HG02884 (cell line): ENCODE measurements around the gene LYRM4.

Source experiments
- ATAC-seq: cut with Tn5 transposase; IDR thresholded peaks from one replicate; pipeline ENCODE4 v1.9.1; 2021; ENCODE audit warnings: mild to moderate bottlenecking, moderate library complexity; ENCODE audit not compliant: unreplicated experiment

Gene LYRM4

DNA sequence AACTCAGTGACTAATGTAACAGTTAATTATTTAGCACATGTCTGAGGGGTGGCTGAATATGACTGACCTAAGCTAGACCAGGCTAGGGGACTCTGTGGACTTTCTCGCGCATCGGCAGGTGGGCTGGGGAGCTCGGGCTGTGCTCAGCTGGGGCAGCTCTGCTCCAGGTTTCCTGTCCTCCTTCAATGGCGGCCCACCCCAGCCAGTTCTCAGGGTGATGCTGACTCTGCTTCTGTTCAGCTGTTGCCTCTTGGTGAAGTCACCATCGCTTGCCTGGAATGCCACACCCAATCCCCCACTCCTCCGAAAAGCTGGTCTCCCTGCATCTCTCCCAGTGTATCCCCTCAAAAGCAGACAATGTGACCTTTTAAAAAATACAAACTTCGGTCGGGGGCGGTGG is 155.6 kb downstream of the LYRM4 start:
- no peak for ATAC-seq

DNA sequence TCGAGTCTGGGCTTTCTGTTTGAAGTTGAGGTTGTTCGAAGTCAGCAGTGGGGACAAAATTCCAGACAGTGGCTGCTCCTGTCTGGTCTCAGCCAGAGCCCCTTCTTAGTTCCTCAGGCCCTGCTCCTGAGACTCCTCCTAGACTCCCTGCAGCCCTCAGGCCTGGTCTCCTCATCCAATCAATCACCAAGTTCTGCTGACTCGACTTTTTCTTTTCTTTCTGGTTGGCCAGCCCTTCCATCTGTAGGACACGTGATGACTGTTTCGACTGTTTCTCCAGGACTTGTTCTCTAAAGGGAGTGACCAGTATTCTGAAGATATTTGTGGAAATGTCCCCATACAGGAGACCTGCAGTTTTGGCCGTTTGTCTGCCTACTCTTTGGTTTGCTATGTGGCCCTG is 156.1 kb downstream of the LYRM4 start:
- ATAC-seq: no peak

DNA sequence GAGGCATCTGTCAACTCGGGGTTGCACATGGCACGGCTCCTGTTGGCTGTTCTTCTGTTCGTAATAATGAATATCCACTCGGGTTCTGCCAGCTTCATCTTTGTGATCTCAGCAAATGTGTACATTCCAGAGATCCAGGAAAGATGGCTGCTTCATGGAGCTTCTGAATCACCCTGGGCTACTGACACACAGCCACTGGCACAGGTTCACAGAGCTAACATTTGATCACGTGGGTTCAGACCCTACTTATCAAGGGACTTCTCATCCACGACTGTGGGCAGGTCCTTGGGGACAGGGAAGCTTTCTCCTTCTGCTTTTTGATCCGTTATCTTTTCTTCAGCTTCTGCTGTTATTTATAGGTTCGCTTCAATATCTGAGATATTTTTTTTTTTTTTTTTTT is 157.5 kb downstream of the LYRM4 start:
- ATAC-seq: no peak

DNA sequence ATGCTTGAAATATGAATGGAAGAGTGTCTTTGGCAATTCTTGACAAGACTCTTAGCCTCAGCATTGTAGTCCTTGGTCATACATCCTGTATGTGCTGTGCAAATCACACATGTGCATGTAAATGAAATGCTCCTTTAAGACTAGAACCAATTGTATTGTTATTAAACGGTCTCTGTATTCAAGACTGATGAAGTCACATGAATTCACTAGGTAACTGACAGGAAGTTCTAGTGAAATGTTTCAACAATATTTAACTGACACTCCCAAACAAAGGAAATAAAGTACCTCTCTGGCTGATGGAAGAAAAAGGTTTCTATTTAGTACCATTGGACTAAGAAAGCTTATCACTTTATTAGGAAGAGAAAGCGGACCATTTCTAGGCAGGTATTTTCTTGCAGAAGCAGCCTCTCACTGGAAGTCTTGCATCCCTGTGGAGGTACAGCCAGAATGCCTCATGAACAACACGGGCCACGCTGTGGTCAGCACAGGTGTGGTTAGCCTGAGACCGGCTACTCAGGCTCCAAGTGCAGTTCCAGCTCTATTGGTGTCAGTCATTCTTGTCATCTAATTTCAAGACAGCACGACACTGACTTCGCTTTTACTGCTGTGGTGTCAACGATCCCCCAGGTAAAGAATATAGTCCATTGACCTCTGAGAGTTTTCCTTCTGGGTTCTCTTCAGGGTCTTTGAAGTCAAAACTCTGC is 158.3 kb downstream of the LYRM4 start:
- ATAC-seq: no peak

DNA sequence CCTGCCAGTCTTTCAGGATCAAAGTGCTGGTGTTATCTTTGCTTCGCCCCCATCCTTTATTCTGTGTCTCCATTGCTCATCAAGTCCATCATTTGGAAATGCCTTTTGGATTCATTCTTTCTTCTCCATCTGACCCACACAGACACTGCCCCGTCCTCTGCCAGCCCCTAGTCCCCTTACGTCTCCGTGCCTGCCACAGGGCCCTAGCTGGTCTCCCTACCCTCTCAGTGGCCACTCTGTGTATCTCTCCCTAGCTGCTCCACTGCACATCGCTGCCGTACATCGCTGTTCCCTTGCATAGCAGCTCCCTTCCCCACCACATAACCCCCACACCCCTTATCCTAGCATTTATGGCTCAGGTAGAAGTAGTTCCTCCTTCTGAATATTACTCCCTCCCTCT is 159.9 kb downstream of the LYRM4 start:
- no peak for ATAC-seq

DNA sequence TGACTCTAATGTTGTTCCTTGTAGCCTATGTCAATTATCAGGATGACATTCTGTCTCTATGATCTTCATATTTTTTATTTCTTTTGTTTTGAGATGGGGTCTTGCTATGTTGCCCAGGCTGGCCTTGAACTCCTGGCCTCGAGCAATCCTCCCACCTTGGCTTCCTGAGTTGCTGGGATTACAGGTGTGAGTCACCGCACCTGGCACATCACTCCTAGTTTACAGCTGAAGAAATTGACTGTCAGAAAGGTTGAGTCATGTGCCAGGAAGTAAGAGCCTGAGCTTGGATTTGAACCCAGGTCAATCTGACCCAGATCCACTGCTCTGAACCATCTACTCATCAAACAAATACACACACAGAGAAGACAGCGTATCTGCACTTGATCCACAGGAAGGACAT is 161.2 kb downstream of the LYRM4 start:
- no peak for ATAC-seq

DNA sequence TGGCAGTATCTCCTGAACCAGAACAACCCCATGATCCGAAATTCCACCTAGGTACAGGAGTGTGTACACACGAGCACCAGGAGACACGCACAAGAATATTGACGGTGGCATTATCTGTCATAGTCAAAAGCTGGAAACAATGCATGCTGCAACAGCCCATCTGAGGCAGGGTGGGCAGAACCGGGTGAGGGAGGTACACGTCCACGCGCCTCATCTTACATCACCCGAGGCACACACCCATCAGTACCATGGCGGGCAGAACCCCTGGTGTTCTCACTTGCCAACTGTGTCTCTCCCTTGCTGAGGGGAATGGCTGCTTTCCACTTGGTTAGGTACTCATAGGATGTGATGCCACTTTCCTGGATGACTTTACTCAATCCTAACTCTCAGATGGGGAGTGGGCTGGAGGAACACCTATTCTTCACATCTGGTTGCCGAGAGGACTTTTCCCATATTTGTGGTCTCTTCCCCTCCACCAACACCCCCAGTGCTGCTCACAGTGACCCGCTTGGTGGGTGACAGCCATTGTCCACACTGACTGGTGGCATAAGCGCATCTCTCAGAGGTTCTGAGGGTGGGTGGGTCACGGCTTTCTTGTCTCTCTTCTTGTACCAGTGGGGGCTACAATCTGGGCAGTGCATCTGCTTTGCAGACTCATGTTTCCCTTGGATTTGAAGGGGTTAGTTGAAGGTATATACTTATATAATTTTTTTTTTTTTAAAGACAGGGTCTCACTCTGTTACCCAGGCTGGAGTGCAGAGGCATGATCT is 162.1 kb downstream of the LYRM4 start:
- ATAC-seq: no peak

DNA sequence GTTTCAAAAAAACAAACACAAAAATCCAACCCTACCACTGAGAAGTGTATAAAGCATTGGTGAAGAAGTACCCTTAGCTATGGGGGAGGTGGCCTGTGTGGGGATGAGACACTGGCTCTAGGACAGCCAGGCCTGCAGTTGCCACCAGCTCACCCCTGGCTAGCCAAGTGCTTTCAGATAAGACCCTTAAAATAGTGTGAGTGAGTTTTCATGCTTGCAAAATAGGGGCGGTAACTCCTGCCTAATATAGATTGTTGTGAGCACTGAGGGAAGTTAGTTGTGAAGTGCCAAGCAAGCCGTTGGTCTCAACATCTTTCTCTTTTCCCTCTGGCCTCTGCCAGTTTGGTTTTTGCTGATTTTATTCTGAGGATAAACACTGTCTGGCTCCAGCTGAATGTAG is 164.3 kb downstream of the LYRM4 start:
- ATAC-seq: no peak

DNA sequence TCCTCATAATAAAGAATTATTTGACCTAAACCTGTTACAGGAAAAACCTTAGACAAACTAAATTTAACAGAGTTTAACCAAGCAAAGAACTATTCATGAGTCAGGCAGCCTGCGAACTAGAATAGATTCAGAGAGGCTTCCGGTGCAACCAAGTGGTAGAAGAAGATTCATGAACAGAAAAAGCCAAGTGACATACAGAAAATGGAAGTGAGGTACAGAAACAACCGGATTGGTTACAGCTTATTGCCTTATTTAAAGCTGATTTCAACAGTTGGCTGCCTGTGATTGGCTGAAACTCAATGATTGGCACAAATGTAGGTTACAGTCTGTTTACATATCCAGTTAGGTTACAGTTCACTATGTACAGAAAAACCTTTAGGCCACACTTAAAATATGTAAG is 165.5 kb downstream of the LYRM4 start:
- peak; percentile 59 for ATAC-seq

DNA sequence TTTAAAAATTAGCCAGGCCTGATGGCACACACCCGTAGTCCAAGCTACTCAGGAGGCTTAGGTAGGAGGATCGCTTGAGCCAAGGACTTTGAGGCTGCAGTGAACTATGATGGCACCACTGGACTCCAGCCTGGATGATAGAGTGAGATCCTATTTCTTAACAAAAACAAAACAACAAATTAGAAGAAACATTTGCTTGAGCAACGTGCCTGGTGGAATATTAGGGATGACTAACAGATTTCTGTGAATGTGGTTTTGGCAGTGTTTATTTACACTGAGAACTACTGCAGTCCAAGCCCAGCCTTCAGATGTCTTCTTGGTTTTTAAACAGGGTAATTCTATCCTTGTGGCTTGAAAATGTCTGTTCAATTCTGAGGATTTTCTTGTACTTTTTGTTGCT is 166.4 kb downstream of the LYRM4 start:
- no peak for ATAC-seq

DNA sequence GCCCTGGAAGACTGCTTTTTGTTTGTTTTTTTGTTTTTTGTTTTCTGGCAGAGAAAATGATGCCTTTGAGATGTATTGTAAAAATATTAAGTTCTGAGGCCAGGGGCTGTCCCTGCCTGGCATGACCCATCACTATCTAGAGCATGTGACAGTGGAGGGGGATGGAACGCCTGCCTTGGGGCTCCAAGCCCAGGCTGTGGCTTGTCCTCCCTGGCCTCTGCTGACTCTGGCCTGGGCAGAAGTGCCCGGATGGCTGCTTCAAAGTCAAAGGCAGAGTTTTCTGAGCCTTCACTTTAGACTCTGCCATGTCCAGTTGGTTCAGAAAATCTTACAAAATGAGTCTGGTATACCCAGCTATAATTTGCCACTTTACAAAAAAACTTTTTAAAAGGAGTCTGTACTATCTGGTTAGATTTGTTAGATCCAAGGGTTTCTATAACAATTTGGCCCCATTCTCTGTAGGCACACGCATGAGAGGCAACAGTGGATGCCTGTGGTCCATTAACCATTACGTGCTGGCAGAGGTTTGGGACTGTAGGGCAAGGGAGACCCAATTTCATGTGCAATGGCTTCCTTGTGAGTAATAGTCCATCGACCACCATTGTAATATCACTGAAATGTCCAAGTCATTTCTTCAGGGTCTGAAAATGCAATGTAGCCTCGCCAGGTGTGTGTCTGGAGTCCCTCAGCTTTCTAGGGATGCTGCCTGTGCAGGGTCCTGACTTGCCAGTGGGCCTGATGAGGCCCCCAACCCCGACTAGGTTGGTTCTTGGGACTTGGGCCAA is 167.3 kb downstream of the LYRM4 start:
- ATAC-seq: no peak

DNA sequence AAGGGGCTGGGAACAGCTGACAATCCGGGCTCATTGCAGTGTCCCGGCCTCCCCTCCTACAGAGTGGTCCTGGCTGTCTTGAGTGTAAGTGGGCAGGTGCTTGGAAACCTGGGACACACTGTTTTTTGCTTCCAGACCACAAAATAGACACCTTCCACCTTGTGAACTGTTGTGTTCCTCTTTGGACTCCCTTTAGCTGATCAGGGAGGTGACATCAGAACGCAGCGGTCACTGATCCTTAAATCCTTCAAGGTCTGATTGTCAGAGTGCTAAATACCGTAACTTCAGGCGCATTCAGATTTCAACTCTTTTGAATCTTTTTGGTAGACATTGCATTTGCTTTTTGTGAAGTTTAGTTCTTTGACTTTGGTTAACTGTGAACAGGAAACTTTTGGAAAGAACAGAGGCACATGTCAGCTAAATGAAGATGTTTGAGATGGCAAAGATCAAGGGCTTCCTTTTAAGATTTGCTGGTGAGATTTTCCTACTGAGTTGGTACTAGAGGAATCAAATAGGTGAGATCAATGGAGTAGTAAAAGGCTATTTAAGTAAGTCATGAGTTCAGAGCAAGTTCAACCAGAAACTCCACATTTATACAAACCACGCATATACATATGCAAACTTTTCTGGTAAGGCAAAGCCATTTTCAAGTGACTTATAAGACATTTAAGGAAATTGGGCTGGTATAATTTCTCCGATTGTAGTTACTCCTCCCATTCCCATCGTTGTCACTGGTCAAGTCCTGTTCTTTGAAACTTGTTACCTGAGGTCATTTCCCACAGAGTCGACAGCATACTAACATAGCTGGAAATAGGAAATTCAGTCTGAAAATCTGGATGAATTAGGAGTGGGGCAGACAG is 169.3 kb downstream of the LYRM4 start:
- ATAC-seq: no peak

DNA sequence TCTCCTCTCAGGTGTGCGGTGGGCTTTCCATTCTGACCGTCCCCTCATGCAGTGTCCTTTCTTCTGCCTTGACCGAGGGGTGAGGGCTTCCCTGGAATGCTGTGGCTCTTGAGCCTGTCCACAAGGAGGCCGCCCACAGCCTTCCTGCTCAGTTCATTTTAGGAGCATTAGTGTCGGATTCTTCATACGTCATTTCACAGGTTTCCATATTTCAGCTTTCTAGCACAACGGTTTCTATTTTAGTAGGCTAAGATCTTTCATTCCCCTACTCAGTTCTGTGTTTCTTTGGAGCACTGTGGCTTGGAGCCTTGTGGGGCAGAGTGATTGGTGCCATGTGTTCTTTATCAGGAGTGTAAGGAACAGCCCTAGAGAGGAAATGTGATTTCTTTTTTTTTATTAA is 170.1 kb downstream of the LYRM4 start:
- no peak for ATAC-seq

DNA sequence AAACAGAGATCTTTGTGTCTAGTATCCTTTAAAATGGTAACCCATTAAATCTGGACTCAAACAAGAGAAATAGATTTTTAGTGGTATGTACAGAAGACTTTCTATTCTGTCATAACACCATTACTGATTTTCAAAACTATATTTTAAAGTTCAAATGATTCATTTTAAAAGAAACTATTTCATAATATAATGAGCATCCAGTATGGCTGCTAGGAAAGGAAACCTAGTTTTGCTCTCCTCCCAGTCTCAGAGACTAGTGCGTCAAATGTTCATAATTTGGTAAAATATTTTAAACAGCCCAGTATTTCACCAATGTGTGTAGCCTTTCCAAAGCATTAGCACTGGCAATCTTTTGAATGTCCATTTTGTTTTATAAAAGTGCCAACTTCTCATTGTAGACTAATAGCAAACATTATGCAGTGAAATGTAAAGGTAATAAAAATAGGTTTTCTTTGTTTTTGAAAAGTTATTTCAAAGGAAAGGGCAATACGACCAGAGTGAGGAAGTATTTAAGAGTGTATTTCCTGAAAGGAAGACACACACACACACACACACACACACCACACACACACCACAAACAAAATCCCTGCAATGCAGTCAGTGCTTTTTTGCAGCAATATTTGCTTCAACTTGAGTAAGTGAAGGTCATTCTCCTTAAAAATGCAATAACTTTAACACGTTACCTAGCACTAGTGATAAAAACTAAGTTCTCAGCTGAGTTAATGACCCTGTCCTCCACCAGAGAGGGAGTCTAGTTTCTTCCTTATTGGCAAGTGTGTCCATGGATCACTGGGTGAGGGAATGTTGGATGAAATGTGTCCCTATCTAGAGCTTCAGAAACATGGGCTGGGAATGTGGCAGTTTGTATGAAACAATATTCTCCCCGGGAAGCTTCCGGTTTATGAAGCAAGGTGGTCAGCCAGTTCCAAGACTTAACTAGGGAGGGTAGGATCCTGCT is 171.0 kb downstream of the LYRM4 start:
- no peak for ATAC-seq

DNA sequence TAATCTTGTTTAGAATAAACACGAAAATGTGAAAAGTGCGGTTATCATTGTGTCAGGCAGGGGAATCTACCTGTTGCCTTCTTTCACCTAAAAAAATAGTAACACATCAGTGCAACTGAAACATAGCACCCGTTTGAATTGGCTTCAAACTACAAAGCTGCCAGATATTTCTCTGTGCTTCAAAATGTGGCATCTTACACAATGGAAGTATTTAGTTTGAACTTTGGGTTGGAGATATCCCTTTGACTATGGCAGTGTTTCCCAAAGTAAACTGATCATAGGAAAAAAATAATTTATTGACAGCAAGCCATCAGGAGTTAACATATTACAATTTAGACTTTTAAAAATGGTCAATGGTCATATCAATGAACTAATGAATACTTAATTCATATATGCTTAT is 172.0 kb downstream of the LYRM4 start:
- ATAC-seq: no peak

DNA sequence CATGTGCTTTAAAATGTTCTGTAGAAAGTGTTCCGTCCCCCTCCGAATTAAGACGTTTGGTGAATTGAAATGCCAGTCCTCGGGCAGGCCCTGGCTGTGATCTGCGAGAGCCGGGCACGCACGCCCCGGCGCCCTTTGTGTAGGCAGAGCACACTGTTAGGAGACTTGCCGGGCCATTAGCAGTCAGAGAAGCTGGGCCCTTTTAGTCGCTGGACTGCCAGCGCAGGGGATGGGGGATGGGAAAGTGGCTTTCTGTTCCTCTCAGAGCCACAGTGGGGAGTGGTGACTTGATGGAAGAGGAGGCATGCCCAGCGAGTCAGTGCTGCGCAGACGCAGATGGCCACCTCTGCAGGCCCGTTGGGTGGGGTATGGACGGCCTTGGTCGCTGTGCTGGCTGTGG is 173.4 kb downstream of the LYRM4 start:
- no peak for ATAC-seq

DNA sequence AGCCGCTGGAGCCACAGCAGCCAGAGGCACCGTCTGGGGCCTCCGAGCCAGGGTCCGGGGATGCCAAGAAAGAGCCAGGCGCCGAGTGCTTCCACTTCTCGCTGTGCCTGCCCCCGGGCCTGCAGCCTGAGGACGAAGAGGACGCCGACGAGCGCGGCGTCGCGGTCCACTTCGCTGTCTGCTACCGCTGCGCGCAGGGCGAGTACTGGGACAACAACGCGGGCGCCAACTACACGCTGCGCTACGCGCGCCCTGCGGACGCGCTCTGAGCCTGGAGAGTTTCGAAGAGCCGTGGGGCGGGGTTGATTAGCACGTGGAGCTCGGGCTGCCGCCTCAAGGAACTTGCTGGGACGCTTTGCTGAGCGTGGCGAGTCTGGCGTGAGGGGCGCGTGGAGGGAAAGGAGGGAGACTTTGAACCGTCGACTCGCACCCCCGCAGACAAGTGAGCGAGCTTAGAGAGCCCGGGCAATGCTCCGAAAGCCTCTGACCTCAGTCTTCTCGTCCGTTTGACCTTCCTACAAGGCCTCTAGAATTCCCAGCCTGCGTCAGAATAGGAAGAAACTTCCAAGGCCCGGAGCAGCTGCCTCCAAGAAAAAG is 174.4 kb downstream of the LYRM4 start:
- no peak for ATAC-seq

DNA sequence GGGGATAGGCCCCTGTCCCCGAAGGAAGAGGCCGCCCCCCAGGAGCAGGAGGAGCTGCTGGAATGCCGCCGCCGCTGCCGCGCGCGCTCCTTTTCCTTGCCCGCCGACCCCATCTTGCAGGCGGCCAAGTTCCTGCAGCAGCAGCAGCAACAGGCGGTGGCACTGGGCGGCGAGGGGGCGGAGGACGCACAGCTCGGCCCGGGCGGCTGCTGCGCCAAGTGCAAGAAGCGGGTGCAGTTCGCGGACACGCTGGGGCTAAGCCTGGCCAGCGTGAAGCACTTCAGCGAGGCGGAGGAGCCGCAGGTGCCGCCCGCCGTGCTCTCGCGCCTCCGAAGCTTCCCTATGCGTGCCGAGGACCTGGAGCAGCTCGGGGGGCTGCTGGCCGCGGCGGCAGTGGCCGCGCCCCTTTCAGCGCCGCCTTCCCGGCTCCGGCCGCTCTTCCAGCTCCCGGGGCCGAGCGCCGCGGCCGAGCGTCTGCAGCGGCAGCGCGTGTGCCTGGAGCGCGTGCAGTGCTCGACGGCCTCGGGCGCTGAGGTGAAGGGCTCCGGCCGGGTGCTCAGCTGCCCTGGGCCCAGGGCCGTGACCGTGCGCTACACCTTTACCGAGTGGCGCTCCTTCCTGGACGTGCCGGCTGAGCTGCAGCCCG is 175.0 kb downstream of the LYRM4 start:
- peak; percentile 22 for ATAC-seq
